HG03439 (cell line): ENCODE measurements around the gene ROGDI.
"Not testable (repeated sequence)": the region's sequence is repeated elsewhere in the genome, so short reads cannot be mapped to it uniquely, and the experiment has no call there.

ENCODE experiments used
- ATAC-seq: cut with Tn5 transposase; IDR thresholded peaks from one replicate; pipeline ENCODE4 v1.9.1; 2021; ENCODE audit warnings: mild to moderate bottlenecking, moderate library complexity; ENCODE audit not compliant: unreplicated experiment

Gene ROGDI

GRCh38 chr16:4795181-4795827 is 7.1 kb downstream of the ROGDI start, which contains the start of gene SMIM22:
SMIM22 (plus strand) TSS chr16:4795369; CDS start chr16:4795735, 366 bp downstream.
- ATAC-seq = no peak

GRCh38 chr16:4792951-4793513 is 9.4 kb downstream of the ROGDI start:
- ATAC-seq = no peak

- ATAC-seq = no peak
Measured at GRCh38 chr16:4790871-4791270, 11.6 kb downstream of the ROGDI start.

GRCh38 chr16:4790261-4790660 is 12.2 kb downstream of the ROGDI start:
- ATAC-seq = no peak

- ATAC-seq = no peak
Measured at GRCh38 chr16:4788910-4789309, 13.5 kb downstream of the ROGDI start.

GRCh38 chr16:4788489-4788889 is 13.9 kb downstream of the ROGDI start:
- no peak for ATAC-seq

GRCh38 chr16:4787627-4788482 is 14.6 kb downstream of the ROGDI start, which contains the start of gene SEPTIN12:
SEPTIN12 (minus strand) TSS chr16:4788345; CDS start chr16:4787645, 700 bp downstream.
- no peak for ATAC-seq

- no peak for ATAC-seq
Measured at GRCh38 chr16:4787068-4787467, 15.4 kb downstream of the ROGDI start.

GRCh38 chr16:4785758-4786433 is 16.5 kb downstream of the ROGDI start:
- ATAC-seq = no peak

- ATAC-seq = not testable (repeated sequence)
Measured at GRCh38 chr16:4784444-4784987, 17.9 kb downstream of the ROGDI start.

GRCh38 chr16:4783951-4784336 is 18.5 kb downstream of the ROGDI start:
- no peak for ATAC-seq

GRCh38 chr16:4783251-4783950 is 19.0 kb downstream of the ROGDI start:
- no peak for ATAC-seq

GRCh38 chr16:4780235-4780634 is 22.2 kb downstream of the ROGDI start:
- ATAC-seq = no peak

GRCh38 chr16:4778050-4778392 is 24.4 kb downstream of the ROGDI start:
- ATAC-seq = no peak

- no peak for ATAC-seq
Measured at GRCh38 chr16:4777339-4778049, 24.9 kb downstream of the ROGDI start.

GRCh38 chr16:4776141-4776705 is 26.2 kb downstream of the ROGDI start:
- no peak for ATAC-seq

GRCh38 chr16:4775005-4775404 is 27.4 kb downstream of the ROGDI start:
- ATAC-seq = no peak

- ATAC-seq = no peak
Measured at GRCh38 chr16:4772351-4772750, 30.1 kb downstream of the ROGDI start.

- no peak for ATAC-seq
Measured at GRCh38 chr16:4771646-4772045, 30.8 kb downstream of the ROGDI start.

- no peak for ATAC-seq
Measured at GRCh38 chr16:4769306-4769638, 33.2 kb downstream of the ROGDI start.
